GM12878 (cell line): Measurements from ENCODE around the gene AFMID. TPM values are rescaled to one million over a fixed set of nuclear protein-coding genes. Genes with fewer than 3 reads are reported as not detected.

Source experiments
- CREB1 ChIP-seq: IDR thresholded peaks from 2 replicates; pipeline ENCODE4 v1.6.1; 2012; ENCODE audit warnings: low read depth, mild to moderate bottlenecking, inconsistent platforms
- IKZF1 ChIP-seq: fragments of 450-650 bp; conservative IDR thresholded peaks from 2 replicates; pipeline ENCODE4 v1.6.1; 2017; ENCODE audit warnings: antibody characterized with exemption, mild to moderate bottlenecking
- MEF2A ChIP-seq: IDR thresholded peaks from 2 replicates; pipeline ENCODE4 v1.6.1; 2011; ENCODE audit warnings: low read depth, mild to moderate bottlenecking, low read length, moderate library complexity; ENCODE audit not compliant: insufficient read depth
- POU2F2 ChIP-seq: IDR thresholded peaks from 3 replicates; pipeline ENCODE4 v1.6.1; 2011; ENCODE audit warnings: low read depth, mild to moderate bottlenecking, low read length, borderline replicate concordance
- RELA ChIP-seq: fragments of 450-650 bp; IDR thresholded peaks from 2 replicates; pipeline ENCODE4 v1.8.0; 2014; ENCODE audit warnings: borderline replicate concordance; ENCODE audit not compliant: partially characterized antibody
- TBL1XR1 ChIP-seq: IDR thresholded peaks from 2 replicates; pipeline ENCODE4 v1.6.1; 2012; ENCODE audit warnings: low read depth, low read length, improper control_type of control experiment
- TCF3 ChIP-seq: IDR thresholded peaks from 2 replicates; pipeline ENCODE4 v1.6.1; 2012; ENCODE audit warnings: low read depth, mild to moderate bottlenecking, low read length, borderline replicate concordance; ENCODE audit not compliant: insufficient read depth
- WRNIP1 ChIP-seq: IDR thresholded peaks from 2 replicates; pipeline ENCODE4 v1.6.1; 2011; ENCODE audit warnings: low read depth, low read length, improper control_type of control experiment, borderline replicate concordance
- ZNF592 ChIP-seq: fragments of 450-650 bp; IDR thresholded peaks from 2 replicates; pipeline ENCODE4 v1.6.1; 2017; ENCODE audit warnings: mild to moderate bottlenecking, moderate library complexity
- polyA plus RNA-seq, 11 experiments: library from polyadenylated mRNA; depleted of rRNA in 4 of 11; unstranded in 6 of 11; stranded (reverse) in 5 of 11; fragments of >200 nt; fragmentation: Nextera tagmentation in 4 of 11; fragmentation: Illumina TruSeq in 1 of 11; extraction: Ambion mirVana in 4 of 11; extraction: Trizol in 1 of 11; gene quantifications; 1 replicate in 1 of 11; 2 replicates in 10 of 11; pipeline versions ENCODE4 v1.2.1 to v1.2.3, GENCODE V29; 2011 to 2016; ENCODE audit warnings: inconsistent platforms in 2 of 11, missing spikeins in 2 of 11, low read depth in 1 of 11
- total RNA-seq, 4 experiments: library from RNA; depleted of rRNA in 3 of 4; stranded (reverse); fragments of >200 nt in 3 of 4; fragmentation: Illumina TruSeq in 1 of 4; extraction: Trizol in 1 of 4; gene quantifications; 2 replicates each; pipeline versions ENCODE4 v1.2.1 to v1.2.3, GENCODE V29; 2013 to 2021
- TF ChIP-seq, protein P1 (sequence below): fragments of 450-650 bp; IDR thresholded peaks from 2 replicates; pipeline ENCODE4 v1.6.1; 2017; ENCODE audit warnings: mild to moderate bottlenecking, low read depth, inconsistent platforms; ENCODE audit not compliant: poor library complexity, severe bottlenecking
- TF ChIP-seq, protein P2 (sequence below): fragments of 450-650 bp; IDR thresholded peaks from 2 replicates; pipeline ENCODE4 v1.6.1; 2016; ENCODE audit warnings: mild to moderate bottlenecking
- TF ChIP-seq, protein P3 (sequence below): IDR thresholded peaks from 2 replicates; pipeline ENCODE4 v1.6.1; 2012; ENCODE audit warnings: low read depth, low read length, improper control_type of control experiment

The AFMID gene
- total and polyA plus RNA-seq, 10 of the 15 experiments (the other 5 are each of a cell fraction or from before 2014, with no cell fraction given), result 36.1 to 98.8 (median 51.6) TPM

GRCh38 chr17:78176548-78177025 lies 10.6 kb upstream of the AFMID start (continued):
- TF ChIP-seq WRNIP1 (0 out of 2 replicates have a peak, but pooled peaks have one; percentile 40), CREB1 (0 out of 2 replicates have a peak, but pooled peaks have one; percentile 36), IKZF1 (0 out of 2 replicates have a peak, but pooled peaks have one; percentile 39), MEF2A (0 out of 2 replicates have a peak, but pooled peaks have one; percentile 18), TBL1XR1 (0 out of 2 replicates have a peak, but pooled peaks have one; percentile 0), POU2F2 (no peak; the same call in 2 of the 3 replicates), RELA (peak; percentile 9), TCF3 (peak; percentile 95), ZNF592 (0 out of 2 replicates have a peak, but pooled peaks have one; percentile 14)
- TF ChIP-seq, protein P1, sequence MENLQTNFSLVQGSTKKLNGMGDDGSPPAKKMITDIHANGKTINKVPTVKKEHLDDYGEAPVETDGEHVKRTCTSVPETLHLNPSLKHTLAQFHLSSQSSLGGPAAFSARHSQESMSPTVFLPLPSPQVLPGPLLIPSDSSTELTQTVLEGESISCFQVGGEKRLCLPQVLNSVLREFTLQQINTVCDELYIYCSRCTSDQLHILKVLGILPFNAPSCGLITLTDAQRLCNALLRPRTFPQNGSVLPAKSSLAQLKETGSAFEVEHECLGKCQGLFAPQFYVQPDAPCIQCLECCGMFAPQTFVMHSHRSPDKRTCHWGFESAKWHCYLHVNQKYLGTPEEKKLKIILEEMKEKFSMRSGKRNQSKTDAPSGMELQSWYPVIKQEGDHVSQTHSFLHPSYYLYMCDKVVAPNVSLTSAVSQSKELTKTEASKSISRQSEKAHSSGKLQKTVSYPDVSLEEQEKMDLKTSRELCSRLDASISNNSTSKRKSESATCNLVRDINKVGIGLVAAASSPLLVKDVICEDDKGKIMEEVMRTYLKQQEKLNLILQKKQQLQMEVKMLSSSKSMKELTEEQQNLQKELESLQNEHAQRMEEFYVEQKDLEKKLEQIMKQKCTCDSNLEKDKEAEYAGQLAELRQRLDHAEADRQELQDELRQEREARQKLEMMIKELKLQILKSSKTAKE, result no peak
- TF ChIP-seq, protein P2, sequence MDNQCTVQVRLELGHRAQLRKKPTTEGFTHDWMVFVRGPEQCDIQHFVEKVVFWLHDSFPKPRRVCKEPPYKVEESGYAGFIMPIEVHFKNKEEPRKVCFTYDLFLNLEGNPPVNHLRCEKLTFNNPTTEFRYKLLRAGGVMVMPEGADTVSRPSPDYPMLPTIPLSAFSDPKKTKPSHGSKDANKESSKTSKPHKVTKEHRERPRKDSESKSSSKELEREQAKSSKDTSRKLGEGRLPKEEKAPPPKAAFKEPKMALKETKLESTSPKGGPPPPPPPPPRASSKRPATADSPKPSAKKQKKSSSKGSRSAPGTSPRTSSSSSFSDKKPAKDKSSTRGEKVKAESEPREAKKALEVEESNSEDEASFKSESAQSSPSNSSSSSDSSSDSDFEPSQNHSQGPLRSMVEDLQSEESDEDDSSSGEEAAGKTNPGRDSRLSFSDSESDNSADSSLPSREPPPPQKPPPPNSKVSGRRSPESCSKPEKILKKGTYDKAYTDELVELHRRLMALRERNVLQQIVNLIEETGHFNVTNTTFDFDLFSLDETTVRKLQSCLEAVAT, result 0 out of 2 replicates have a peak, but pooled peaks have one; percentile 24
- TF ChIP-seq, protein P3, sequence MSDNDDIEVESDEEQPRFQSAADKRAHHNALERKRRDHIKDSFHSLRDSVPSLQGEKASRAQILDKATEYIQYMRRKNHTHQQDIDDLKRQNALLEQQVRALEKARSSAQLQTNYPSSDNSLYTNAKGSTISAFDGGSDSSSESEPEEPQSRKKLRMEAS, result 0 out of 2 replicates have a peak, but pooled peaks have one; percentile 35
